Fibroblast of skin of right biceps (primary cell): ENCODE measurements around the gene TSC22D1.

Source experiments
- DNase-seq: peaks from one replicate; pipeline ENCODE4 v3.0.0-alpha.2; 2013

The TSC22D1 gene

GRCh38 chr13:44403461-44404056 is 172.6 kb downstream of the TSC22D1 start:
- no peak for DNase-seq

DNA sequence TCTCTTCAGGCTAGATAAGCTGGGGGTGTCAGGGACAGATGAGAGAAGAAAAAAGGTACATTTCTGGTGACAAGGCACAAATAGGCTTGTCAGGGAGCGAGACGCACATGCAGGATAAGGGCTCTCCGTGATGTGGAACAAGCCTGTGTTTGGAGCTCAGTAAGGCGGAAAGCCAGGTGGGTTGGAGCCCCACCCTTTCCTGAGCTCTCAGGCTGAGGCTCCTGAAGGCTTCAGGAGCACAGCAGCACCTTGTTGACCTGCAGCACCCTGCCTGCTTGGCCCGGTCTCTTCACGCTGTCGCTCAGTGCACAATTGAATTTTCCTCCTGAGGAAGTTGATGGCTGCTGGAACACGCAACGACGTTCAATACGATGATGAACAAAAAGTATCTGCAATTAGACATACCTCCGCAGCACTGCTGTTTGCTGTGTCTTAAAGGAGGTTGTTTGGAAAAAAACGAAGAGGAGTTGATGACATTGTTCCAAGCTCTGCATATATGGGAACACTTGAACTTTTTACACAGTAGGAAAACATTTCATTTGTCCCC is 173.2 kb downstream of the TSC22D1 start:
- DNase-seq = no peak

DNA sequence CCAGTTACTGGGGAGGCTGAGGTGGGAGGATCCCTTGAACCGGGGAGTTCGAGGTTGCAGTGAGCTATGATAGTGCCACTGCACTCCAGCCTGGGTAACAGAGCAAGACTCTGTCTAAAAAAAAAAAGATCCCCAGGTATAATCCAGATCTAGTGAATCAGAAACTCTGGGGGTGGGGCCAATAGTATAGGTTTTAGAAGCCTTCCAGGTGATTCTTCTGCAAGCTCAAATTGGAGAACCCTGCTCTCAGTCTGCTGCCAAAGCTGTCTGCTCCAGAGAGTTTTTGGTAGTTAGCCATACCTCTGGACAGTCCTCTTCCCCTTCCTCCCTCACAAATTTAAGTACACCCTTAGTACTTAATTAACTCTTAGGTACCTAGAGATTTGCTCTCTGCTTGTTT is 174.6 kb downstream of the TSC22D1 start:
- DNase-seq = no peak

- no peak for DNase-seq
Measured at GRCh38 chr13:44400736-44401135, 175.4 kb downstream of the TSC22D1 start.

- DNase-seq = no peak
Measured at GRCh38 chr13:44399074-44399473, 177.1 kb downstream of the TSC22D1 start.

DNA sequence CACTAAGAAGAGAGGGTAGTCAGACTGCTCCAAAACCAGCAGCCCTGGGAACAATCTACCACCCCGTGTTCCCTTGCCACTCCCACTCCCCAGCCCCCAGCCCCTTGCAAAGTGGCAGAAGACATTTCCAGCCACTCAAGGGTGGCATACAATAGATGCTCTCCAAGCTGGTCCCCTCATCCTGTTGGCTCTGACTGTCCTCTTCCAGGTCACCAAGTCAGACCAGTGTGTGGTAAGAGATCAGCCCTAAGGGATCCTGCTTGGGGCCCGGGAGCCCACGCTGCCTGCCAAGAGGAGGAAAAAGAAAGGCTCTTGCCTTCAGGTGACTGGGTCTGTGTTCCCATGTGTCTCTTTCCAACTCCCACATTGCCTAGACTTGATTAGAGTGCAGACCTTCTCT is 177.5 kb downstream of the TSC22D1 start:
- DNase-seq = no peak

DNA sequence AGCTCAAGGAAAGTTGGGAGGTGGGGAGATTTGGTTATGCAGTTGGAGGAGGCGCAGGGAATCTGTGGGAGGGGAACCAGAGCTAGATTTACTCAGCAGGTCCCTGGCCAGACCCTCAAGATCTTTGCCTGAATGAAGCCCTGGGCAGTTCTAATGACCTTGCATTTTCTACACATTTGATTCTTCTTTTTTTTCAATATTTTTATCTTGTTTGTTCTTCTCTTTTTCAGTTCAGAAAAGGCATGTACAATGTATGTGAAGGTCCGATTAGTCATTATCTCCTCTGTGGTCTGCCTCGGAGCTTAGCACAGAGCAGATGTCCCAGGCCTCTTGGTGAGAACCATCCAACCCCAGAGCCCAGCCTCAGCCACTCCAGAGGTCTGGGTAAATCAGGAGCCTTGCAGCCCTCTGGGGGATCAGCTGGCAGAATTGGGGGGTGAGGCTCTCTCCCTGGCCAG is 178.3 kb downstream of the TSC22D1 start:
- DNase-seq = no peak

- DNase-seq = peak; percentile 20
Measured at GRCh38 chr13:44396701-44397580, 179.2 kb downstream of the TSC22D1 start.

DNA sequence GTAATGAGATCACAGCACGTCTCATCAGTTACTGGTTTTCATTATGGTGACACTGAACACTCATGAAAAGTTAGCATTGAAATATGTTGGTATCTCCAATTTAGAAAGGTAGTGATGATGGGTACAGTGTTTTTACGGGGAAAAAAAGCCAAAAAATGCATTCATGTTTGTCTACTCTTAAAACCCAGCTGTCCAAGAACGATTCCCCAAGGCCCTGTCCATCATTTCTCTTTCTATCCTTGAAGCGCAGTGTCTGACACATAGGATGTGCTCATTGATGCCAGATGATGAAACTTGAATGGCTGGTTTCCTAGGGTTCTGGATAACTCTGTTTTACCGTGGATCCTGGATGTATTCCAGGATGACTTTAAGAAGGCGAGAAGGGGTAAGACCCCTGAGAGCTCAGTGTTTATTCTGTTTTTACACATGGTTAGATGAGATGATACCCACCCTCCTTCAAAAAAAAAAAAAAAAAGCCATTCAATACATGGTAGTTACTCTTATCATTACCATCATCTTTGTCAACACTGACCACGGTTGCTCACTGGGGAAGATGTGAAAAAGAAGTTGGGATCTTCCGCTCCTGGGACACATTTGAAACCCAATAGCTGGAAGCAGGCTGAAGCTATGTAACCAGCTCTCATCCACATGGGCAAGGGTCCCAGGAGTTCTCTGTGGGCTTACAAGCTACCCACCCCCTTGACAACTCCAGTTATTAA is 180.0 kb downstream of the TSC22D1 start:
- DNase-seq = peak; percentile 61

DNA sequence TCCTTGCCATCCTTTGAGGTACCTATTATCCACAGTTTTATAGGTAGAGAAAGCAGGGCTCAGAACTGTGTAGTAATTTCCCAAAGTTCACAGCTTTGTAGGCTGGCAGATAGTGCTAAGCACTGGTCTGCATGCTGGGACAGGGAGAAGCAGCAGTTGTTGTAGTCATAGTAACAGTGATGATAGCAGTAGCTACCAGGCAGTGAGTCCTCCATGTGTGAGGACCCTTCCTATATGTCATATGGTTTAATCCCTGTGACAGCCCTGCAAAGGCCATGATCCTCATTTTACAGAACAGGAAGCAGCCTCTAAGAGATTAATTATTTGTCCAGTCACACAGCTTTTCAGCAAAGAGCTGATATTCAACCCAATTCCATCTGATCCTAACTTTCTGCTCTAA is 181.5 kb downstream of the TSC22D1 start:
- DNase-seq = no peak

DNA sequence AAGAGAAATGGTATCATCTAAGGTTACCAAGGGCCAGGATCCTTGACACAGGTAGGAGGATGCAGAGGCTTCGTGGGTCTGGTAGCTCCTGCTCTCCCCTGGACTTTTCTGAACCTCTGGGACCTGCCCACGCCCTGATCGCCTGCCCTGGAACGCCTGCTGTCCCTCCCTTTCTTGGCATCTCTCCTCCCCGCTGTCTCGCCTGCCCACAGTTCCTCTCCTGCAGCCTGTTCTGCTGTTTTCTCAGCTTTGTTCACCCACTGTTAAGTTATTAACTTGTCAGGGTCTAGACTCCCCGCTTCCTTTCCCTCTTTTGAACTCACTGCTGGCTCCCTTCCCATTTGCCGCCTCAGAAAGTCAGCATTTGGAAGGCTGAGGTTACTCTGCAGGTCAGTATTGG is 182.7 kb downstream of the TSC22D1 start:
- DNase-seq = no peak

DNA sequence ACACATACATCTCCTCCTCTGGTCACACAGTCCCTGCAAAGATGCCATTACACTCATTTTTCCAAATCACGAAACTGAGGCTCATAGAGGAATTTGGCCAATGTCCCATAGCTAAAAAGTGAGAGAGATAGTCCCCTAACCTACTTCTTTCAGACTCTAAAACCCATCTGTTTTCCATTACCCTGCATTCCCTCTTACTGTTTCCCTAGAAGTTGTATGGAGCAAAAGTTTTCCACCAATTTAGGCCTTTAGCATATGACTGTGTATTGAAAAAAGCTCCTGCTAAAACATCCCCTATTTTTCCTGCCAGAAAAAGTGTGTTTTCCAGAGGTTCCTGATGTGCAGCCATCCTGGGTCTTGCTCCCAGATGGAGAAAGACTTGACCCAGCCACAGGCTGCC is 186.3 kb downstream of the TSC22D1 start:
- peak; percentile 35 for DNase-seq

DNA sequence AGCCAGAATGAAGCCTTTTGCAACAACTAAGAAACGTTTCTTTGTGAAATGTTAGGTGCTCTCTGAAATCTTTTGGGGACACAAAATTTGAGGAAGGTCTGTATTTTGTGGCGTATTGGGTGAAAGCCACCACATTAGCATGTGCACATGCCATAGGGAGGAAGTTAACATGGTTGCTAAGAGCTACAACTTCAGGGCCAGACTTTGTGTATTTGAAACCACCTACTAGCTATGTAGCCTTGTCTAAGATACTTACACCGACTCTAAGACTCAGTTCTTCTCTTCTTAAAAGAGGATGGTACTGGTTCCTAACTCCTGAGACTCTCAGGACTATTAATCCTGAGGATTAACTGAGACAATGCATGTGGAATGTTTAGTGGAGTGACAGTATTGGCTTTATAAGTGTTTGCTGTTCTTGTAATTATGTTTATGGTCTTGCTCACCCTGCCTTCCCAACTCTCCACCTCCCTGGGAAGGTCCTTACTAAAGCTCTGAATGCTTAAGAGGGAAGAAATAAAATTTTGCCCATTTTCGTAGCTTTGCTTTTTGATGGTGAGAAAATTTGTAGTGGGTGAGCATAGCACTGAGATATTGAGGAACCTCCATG is 187.0 kb downstream of the TSC22D1 start:
- DNase-seq = no peak

DNA sequence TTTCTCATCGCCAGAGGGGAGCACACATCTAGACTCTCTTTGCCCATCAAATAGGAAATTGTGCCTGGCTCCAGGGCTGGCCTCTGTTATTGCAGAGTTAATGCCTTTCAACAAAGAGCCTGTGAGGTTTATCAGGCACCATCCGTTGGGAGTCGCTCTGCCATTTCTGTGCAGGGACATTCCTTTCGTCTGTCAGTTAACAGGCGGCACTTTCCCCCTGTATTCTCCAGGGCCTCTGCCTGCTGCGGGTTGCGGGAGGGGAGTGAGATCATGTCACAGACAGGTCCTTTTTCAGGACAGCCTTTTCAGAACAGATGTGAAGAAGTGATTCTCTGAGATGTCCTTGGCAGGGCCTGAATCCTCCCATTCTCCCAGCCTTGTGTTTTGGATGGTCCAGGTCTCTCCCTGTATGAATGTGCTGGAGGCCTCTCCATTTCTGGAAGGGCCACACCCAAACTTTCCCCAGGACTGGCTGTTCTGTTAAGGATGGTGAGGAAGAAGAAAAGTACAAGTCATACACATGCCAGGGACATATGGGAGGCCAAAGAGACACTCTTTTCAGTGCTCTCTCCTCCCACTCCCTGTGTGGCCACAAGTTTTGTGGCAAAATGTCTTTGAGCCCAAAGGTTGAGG is 187.6 kb downstream of the TSC22D1 start:
- DNase-seq = no peak

- no peak for DNase-seq
Measured at GRCh38 chr13:44386913-44387556, 189.1 kb downstream of the TSC22D1 start.

DNA sequence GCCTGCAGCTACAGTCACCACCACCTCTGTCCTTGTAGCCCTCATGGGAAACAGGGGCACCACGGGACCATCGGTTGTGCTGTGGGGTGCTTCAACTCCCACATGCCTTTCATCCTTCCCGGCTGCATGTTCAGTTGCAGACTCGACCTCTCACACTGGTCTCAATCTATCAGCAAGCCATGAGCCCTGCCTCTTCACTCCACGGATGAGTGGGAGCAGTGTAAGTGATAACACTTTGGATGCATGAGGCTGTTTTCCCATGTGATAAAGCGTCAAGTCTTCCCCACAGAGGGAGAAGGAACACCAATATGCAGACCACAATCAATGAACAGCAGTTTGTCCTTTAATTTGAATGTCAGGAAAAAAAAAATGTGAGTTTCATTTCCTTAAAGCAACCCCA is 190.3 kb downstream of the TSC22D1 start:
- DNase-seq = no peak

- DNase-seq = no peak
Measured at GRCh38 chr13:44385401-44385800, 190.7 kb downstream of the TSC22D1 start.

DNA sequence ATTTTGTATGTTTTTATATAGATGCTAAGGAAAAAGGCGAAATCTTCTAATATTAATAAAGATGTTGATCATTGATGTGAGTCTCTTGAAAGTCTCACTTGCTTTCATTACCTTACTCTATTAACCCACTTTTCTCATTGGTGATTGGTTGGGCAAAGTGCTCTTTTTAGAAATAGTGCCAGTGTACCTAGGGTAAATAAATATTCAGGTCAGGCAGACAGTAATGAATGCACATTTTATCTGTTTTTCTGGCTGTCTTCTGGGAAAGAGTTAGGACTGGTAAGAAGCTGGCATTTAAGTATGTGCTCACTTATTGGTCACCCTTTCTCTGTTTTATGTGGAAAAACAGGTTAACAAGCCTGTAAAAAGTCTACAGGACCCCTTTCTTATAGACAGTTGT is 191.4 kb downstream of the TSC22D1 start:
- DNase-seq = no peak

- no peak for DNase-seq
Measured at GRCh38 chr13:44383945-44384344, 192.2 kb downstream of the TSC22D1 start.

- no peak for DNase-seq
Measured at GRCh38 chr13:44382635-44383145, 193.4 kb downstream of the TSC22D1 start.
